ENCODE data around the gene EPSTI1.

The EPSTI1 gene

DNA sequence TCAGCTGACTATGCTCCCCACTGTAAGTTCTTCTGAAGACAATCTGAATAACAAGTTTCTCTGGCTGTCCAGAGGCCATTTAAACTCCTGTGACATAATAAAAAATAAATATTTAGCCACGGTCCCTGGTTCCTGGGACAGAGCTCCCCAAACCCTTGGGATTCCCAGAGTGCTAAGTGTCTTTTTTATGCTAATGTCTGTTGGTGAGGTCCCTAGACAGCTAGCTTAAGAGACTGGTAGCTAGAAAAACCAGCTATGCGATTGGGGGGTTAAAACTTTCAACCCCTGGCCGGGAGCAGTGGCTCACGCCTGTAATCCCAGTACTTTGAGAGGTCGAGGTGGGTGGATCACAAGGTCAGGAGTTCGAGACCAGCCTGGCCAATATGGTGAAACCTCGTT, 5.9 kb downstream of the EPSTI1 start:
- no peak overlapping the region for H3K4me3 ChIP-seq (ENCODE audit: control insufficient read depth, low read depth, low read length)
- TF ChIP-seq, protein P1, sequence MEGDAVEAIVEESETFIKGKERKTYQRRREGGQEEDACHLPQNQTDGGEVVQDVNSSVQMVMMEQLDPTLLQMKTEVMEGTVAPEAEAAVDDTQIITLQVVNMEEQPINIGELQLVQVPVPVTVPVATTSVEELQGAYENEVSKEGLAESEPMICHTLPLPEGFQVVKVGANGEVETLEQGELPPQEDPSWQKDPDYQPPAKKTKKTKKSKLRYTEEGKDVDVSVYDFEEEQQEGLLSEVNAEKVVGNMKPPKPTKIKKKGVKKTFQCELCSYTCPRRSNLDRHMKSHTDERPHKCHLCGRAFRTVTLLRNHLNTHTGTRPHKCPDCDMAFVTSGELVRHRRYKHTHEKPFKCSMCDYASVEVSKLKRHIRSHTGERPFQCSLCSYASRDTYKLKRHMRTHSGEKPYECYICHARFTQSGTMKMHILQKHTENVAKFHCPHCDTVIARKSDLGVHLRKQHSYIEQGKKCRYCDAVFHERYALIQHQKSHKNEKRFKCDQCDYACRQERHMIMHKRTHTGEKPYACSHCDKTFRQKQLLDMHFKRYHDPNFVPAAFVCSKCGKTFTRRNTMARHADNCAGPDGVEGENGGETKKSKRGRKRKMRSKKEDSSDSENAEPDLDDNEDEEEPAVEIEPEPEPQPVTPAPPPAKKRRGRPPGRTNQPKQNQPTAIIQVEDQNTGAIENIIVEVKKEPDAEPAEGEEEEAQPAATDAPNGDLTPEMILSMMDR (IDR thresholded peaks at IDR 0.05; ENCODE audit: control insufficient read depth, insufficient read depth, low read depth, low read length, missing control alignments): no peak
- DNase-seq (ENCODE audit: low read depth): no peak

DNA sequence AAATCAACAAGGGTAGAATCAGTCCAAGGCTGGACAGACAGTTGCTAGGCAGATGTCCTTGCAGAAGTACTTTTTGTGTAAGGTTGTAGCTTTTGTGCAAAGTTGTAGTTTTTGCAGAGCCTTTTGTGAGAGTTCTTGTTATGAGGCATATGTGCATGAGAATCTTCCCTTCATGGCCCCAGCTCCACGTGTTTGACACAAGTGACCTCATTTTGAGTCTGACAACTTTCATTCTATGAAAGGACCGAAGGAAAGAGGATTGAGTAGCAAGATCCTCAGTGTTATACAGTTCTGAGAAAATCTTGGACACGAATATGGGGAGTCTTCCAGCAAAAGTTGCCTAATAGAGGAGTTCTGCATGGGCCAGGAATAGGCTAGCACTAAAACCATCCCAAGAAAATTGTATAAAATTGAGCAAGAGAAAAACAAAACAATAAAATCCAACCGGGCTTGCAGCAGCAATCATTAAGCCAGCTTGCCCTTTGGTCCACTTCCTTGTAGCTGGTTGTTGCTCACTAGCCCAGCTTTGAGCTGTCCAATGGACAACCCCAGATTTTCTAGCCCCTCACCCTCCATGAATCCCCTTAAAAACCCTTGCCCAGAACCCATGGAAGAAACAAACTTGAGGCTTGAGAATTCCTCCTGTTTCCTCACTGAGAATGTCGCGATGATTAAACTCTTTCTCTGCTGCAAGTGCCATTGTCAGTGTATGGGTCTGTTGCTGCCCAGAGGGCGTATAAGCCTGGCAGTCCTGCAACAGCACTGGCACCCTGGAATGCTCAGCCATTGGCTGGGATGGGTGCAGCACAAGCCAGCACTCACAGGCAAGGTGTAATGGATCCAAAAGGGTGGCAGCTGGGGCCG, 6.5 kb downstream of the EPSTI1 start:
- TF ChIP-seq, protein P1 (IDR thresholded peaks at IDR 0.05; ENCODE audit: control insufficient read depth, insufficient read depth, low read depth, low read length, missing control alignments): no peak
- H3K4me3 ChIP-seq (ENCODE audit: control insufficient read depth, low read depth, low read length): no peak overlapping the region
- DNase-seq (ENCODE audit: low read depth): no peak

DNA sequence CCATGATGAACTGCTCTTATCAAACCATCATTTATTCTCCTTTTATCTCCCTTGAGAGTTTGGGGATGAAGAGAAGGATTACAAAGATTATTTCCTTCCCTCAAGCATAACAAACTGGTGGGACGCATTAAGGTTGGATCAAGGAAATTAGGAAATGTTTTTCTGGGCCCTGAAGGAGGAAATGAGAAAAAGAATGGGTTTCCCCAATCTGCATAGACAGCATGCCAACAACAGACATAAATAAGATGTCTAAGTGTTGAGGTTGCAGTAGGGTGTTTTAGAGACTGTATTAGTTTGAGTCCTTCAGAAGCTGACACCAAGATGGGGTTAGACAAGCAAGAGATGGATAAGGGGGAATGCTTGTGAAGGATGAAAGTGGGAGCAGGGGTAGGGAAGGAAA, 7.3 kb downstream of the EPSTI1 start:
- TF ChIP-seq, protein P1 (IDR thresholded peaks at IDR 0.05; ENCODE audit: control insufficient read depth, insufficient read depth, low read depth, low read length, missing control alignments): no peak
- no peak for DNase-seq (ENCODE audit: low read depth)
- no peak overlapping the region for H3K4me3 ChIP-seq (ENCODE audit: control insufficient read depth, low read depth, low read length)

DNA sequence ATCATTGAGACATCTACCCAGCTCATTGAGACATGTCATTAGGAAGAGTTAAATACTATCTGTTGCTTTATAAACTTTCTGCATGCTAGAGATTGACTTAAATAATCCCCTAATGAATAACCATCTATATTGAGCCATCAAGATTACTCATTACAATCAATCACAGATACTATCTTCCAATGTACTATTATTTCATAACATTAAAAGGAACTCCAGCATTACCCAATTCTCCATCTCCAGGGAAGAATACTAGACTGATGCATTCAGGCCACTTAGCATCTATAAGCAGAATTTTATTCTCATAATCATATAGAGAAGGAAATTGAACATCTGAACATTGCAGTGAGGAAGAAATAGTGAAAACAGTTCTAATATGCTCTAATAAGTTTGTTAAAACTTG, 8.0 kb downstream of the EPSTI1 start:
- no peak for DNase-seq (ENCODE audit: low read depth)
- TF ChIP-seq, protein P1 (IDR thresholded peaks at IDR 0.05; ENCODE audit: control insufficient read depth, insufficient read depth, low read depth, low read length, missing control alignments): no peak

DNA sequence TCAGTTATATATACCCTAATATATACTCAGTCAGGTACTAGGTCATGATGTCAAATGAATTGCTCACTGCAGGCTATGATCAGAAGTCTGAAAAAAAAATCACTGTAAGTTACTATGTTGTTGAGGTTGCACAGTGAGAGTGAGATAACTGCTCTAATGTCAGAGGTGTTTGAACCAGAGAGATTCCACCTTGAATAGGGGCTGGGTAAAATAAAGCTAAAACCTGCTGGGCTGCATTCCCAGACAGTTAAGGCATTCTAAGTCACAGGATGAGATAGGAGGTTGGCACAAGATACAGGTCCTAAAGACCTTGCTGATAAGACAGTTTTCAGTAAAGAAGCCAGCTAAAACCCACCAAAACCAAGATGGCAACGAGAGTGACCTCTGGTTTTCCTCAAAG, 10.2 kb downstream of the EPSTI1 start:
- DNase-seq (ENCODE audit: low read depth): no peak
- TF ChIP-seq, protein P1 (IDR thresholded peaks at IDR 0.05; ENCODE audit: control insufficient read depth, insufficient read depth, low read depth, low read length, missing control alignments): no peak
- H3K4me3 ChIP-seq (ENCODE audit: control insufficient read depth, low read depth, low read length): no peak overlapping the region

More for the DNA sequence above, 8.0 kb downstream of the EPSTI1 start:
- no peak overlapping the region for H3K4me3 ChIP-seq (ENCODE audit: control insufficient read depth, low read depth, low read length)

DNA sequence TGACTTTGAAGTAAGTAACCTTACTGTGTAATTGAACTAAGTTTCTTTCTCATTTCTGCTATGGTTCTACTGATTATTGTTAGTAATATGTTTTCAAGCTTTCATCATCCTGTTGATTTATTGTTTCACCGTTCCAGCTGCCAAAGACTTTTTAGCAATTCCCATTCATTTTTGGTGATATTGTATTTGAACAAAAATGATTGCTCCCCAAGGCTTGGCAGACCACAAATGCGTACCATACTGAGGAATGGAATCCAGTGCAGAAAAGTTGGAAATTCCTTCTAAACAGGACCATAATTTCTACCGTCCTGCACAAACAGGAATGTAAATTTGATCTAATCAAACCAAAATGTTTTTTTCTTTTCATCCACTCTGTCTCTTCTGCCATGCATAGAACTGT, 10.7 kb downstream of the EPSTI1 start:
- H3K4me3 ChIP-seq (ENCODE audit: control insufficient read depth, low read depth, low read length): no peak overlapping the region
- DNase-seq (ENCODE audit: low read depth): no peak
- TF ChIP-seq, protein P1 (IDR thresholded peaks at IDR 0.05; ENCODE audit: control insufficient read depth, insufficient read depth, low read depth, low read length, missing control alignments): no peak

Measured in AG09309 (cell line).